GM19397 (cell line): ENCODE data around the gene ZBTB25.

ENCODE experiments used
- ATAC-seq: cut with Tn5 transposase; IDR thresholded peaks from one replicate; pipeline ENCODE4 v1.9.1; 2021; ENCODE audit warnings: mild to moderate bottlenecking, moderate library complexity; ENCODE audit not compliant: unreplicated experiment

ZBTB25 gene

DNA sequence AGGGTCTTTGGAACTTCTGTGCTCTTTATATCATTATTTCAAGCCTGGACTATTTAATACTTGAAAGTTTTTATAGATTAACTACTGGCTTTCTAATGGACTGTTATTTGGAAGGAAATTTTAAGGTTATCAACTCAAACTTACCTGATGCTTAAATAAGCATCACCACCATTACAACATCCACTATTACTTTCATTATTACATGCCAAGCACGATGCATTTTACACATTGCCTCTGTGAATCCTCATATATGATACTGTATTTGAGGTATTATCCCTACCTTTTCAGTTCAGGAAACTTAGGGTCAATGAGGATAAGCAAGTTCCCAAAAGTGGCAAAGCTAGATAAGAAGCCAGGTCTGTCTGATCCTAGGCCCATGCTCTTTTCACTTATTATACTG lies 13.3 kb upstream of the ZBTB25 start:
- ATAC-seq = no peak

DNA sequence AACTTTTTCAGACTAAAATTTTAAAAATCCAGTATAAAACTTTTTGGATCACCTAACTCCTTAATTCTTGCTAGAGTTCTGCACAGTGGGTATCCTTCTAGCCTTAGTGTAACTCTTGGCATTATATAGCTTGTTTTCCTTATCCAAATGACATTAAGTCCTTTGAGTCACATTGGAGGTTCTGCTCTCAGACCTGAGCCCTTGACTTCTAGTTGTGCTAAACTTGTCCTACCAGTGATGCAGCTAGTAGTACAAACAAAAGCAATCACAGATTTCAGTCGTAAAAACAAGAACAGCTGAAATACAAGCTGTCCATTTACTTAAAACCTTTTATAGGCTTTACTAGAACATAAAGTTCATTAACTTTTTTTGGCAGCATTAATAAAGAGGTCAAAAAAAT lies 11.4 kb upstream of the ZBTB25 start:
- no peak for ATAC-seq

DNA sequence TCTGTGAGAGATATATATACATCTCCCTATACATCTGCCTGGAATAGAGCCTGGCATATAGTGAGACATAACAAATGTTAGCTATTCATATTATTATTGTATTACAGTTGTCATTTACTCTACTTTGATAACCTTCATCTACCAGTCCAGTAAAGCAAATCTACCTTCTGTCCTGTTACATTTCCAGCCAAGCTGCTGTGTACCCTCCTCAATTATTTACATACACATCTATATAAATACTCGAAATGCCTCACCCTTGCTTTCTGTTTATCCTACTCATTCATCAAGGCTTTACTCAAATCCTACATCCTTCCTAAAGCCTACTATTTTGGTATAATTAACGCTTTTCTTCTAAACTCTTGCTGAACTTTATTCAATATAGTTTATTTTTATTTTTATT lies 9.6 kb upstream of the ZBTB25 start:
- ATAC-seq = no peak

DNA sequence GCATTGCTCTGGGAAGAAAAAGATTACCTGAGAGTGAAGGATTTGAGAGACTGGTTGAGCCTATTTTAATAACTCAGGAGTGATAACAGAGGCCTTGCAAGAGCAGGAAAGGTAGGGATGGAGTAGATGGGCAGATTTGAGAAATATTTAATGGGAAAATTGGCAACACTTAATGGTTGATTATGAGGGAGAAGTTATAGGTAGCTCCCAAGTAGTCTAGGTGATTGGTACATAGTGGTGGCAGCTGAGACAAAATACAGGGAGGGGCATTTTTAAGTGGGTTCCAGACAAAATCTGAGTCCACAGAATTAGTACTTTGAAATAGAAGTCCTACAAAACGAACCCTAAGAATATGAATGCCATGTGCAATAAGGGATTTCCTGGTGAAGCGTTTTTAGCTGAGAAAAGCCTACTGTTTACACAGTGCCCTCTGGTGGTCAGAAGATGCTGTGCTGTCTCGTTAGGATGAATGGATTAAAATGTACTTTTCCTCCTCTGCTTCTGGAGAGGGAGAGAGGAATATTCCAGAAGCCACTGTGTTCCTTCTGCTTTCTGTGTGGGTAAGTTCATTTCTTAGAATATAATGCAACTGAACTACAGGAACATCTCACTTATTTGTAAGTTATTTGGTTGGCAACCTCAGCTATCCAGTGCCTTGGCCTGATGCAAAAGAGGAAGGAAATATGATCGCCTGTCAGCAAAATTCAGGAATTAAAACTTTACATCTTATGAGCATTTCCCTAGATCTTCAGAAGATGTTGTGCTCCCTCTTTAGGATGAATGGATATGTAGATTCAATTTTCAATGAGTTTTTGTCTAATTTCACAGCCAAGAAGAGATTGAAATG lies 7.4 kb upstream of the ZBTB25 start:
- no peak for ATAC-seq

DNA sequence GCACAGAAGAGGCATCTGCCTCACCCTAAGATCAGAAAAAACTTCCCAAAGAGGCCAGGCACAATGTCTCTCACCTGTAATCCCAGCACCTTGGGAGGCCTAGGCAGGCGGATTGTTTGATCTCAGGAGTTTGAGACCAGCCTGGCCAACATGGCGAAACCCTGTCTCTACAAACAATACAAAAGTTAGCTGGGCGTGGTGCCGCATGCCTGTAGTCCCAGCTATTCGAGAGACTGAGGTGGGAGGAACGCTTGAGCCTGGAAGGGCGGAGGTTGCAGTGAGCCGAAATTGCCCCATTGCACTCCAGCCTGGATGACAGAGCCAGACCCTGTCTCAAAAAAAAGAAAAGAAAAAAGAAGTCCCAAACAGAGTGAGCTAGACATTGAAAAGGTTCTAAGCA lies 5.4 kb upstream of the ZBTB25 start:
- ATAC-seq = no peak

DNA sequence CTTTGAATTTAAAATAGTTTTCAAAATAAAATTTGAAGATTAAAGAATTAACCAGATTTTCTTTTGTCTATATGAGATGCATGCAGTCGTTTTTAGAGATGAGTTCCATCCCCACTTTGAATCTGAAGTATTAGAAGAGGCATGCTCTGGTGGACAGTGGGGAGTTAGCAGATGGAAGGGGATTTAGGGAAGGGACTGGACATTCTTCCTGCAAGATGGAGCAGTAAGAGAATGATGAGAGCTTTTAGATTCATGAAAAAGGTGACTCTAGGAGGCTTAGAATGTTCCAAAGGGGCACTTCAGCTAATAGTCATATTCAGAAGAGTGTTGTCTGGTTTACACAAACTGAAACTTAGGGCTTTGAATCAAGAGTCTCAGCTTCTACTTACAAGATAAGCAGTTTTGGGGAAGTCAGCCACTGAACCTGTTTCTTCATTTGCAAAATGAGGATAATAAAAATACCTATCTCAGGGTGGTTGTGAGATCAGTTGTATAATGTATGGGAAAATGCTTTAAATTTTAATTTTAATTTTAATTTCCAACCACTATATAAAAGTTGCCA lies 4.7 kb upstream of the ZBTB25 start:
- ATAC-seq = no peak

DNA sequence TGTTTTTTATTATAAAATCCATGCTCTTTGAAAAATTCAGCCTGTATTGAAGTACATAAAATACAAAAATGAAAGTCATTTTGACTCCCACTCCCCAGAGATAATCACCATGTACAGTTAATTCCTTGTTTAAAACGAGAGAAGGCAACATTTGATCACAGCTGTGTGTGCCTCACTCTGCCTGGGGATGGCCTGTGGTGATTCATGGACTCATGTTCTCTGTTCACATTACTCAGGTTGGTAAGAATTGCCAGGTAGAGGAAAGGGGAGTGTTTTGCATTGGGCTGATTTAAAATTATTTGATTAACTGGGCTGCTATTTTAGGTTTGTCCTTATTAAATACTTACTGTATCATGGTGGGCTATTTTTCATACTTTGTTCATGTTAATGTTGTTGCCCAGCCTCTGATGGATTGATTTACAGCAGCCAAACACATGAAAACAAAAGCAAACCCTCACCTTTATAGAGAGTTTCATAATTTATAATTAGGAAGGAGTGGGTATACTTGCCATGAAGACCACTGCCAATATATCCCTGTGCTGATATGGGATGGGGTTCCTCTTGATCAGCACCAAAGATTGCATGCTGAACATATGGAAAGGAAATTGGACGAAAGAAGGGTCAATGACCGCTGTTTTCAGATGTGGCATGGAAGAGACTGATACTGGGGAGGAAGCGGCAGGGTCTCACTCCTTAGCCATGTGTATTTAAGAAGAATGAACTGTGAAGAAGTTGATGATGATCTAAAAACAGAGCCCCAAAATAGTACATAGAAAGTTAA lies 3.9 kb upstream of the ZBTB25 start:
- no peak for ATAC-seq

DNA sequence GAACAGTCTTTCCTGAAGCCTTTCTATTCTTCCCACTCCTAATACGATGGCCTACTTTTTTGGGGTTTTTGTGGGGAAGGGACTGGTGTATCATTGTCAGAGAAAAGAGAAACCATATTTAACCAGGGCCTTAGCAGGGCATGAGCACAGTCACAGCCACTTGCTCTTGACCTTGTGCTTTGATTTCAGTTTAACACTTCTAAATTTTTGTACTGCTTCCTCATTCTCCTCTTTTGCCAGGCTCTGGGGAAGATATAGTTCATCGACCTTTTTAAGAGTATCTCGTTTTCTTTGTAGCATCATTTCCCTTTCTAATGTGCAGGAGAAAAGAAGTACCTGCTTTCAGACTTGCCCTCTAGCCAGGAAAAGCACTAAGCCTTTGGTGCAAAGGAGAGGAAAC lies 3.1 kb upstream of the ZBTB25 start:
- no peak for ATAC-seq

DNA sequence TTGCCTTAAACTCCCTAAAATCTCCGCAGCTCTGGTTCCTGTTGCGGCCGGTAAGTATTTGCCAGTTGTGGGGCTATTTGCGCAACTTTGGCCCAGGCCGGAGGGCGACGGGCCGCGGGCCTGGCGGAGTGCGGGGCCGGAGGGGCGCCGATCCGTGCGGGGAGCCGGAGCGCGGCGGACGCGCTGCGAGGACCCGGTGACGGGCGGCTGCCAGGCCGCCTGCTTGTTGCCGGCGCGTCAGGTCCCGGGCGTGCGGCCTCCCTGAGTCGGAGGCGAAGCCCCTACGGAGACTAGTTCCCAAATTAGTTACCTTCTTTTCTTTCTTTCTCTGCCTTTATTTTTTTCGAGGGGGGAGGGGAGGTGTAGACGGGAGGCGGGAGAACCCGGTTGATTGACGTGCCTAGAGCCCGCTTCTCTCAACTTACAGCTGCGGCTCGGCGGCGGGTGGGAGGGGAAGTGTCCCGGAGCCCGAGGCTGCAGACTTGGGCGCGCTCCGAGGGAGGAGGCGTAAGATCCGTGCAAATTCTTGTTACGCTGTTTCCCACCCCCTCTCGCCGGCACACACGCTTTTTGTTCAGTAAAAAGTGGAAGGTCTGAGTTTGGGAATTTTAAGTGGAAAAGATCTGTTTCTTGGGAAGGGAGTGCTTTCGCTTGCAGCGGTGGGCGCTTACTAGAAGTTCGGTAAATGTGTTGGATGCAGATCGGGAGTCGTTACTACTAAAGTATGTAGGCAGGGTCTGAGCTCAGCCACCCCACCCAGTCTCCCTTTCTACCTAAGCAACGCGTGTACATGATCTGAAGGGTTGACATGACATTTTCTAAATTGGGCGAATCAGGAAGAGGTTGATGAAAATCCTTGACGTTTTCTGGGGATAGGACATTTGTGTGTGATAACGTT lies 1.5 kb upstream of the ZBTB25 start:
- peak; percentile 29 for ATAC-seq

DNA sequence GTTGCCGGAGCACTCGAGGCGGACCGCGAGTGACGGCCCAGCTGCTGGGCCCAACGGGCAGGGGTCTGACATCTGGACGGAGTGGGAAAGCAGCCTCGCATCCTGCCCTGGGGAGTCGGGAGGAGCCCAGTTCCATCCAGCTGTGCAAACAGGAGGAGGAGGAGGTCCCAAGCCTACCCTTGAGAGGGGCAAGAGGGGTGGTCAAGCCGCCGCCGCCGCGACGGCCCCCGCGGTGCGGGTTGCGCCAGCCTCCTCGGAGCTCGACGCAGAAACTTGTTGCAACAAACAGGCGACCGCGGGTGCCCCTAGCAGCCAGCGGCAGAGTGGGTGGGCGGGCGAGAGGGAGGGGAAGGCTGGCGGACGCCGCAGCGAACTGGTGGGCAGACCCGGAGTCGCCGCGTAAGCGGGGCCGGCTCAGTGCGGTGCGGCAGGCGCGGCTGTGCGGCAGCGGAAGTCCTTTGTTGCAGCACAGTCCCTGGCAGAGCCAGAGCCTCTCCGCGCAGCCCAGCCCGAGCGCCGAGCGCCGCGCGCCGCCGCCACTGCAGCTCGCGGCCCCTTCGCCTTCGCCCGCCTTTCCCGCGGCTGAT lies 765 bp upstream of the ZBTB25 start, which contains the start of gene ZBTB1:
Gene ZBTB1, plus strand, starts transcription at position 461 of the 587 bp plus-strand sequence. CDS start 16,735 bp downstream, outside the sequence.
- ATAC-seq = peak; percentile 27

DNA sequence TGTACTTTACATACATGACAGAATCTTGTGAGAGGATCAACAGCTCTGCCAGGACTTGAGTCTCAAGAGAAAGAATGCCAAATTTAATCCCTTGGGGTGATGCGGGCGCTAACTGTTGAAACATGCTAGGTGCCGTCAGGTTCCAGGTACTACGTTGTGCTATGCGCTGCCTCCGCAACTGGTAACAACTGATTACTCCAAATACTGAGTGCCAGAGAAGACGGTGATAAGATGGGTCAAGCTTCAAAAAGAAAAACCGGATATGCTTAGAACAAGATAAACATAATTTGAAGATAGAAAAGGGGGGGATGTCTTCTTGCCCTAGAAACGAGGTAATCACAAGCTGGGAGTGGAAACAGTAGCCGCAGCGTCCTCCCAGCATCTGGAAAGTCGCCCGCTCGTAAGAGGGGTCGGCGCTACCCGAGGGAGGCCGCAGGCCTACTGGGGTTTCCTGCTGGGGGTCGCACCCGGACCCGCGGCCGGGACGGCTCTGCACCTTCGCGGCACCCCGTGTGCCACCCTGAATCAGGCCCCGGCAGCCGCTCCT lies 678 bp downstream of the ZBTB25 start:
- peak; percentile 6 for ATAC-seq

DNA sequence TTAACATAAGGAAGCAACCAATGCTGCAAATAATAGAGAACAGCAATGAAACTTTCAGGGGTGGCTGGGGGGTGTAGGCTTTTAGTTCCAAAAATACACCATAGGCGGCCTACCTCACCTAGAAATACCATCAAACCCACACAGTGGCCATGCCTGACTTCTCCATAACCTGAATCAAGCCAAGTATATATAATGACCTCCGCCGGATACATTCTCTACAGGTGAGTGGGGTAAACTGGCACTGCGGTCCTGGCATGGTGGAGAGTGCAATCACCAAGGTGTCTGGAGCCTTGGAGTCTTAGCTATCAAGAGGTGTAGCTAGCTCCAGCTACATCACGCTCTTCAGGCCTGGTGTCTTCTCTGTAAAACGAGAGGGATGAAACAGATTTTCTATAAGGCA lies 1.2 kb downstream of the ZBTB25 start:
- no peak for ATAC-seq

DNA sequence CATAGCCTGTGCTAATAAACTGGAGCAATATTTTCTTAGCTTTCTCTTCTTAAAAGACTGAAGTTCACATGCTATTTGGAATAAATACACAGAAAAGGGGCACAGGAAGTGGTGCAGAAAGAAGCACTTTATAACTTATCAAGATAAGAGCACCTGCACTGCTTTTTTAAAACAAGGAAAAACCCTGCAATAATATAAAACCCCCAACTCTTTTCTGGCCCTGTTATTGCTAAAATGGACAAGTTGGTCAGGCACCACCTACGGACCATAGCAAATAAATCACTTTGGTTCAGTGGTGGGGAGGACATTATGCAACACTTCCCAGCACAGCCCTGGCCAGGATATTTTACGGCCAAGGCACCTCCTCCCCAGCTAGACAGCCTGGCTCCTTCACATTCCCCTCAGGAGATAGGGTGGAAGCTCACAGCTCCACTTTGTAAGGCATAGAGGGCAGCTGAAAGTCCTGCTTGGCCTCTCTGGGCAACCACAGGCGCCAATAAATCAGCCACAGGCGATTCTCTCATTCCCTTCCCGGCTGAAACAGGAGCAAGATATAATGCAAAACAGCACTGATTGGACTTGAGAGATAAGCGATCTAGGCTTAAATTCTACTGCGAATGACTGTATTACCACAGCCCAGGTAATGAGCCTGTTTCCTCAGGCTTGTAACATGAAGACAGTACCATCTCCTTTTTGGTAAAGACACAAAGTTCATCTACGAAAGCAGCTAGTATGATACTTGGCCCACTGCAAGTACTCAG lies 2.0 kb downstream of the ZBTB25 start:
- no peak for ATAC-seq

DNA sequence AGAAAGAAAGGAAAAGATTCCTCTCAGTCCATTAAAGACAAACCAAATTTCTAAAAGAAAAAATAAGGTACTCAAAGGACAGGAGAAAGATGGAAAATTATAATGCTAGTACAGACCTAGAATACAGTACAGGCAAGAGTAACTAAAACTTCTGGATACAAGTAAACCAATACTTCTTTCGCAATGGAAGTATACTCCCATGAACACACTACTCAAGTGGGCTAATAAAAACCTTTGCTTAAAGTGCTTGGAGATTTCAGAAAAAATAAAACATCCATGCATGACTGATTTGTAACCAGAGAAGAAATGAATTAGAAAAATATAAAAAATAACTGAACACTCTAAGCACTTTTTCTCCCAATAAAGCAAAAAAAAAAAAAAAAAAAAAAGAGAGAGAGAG lies 3.5 kb downstream of the ZBTB25 start:
- no peak for ATAC-seq

DNA sequence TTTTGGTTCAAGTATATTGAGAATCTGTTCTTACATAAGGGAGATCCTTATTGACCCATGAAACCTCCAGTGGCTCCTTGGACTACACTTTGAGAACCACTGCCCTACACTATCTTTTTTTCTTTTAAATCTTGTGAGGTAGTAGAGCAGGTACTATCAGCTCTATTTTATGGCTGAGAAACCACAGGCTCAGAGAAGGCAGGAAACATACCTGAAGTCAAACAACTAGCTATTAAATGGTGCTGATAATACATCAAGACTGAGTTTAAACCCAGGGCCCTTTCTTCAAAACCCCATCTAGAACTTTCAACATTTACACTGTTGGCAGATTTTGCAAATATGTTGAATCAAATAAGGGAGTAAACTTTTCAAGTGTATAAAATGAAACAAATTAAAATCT lies 6.9 kb downstream of the ZBTB25 start:
- ATAC-seq = no peak

DNA sequence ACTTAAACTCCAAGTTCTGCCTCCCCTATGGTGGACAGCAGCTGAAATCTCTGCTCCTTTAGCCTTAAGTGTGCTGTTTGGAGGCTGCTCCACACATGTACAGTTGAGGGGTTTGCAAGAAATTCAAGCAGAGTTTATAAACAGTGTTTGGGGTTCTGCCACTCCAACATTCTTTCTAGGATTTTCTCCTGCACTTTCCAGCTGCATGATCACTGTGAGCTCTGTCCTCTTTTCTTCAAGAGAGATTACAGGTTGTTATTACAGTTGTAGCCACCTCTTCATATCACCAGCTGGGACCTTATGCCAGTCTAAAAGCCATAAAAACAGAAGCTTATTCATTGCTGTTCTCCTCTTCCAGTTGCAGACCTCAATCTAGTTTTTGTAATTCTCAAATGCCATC lies 8.4 kb downstream of the ZBTB25 start:
- ATAC-seq = no peak

DNA sequence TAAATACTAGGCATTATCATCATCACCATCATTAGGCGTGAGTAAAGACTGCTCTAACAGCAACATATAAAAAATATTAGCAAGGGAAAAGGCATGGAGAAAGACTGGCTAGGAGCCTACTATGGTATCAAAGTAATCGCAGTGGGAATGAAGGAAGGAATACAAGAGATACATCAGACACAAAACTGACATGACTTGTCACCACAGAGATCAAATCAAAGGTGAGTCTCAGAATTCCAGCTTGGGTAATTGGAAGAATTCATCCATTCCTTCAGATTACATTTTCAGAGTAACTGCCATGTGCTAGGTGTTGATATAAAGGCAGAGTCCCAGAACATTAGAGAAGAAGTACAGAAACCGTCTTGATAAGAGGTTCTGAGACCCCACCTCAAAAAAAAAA lies 10.2 kb downstream of the ZBTB25 start:
- no peak for ATAC-seq

DNA sequence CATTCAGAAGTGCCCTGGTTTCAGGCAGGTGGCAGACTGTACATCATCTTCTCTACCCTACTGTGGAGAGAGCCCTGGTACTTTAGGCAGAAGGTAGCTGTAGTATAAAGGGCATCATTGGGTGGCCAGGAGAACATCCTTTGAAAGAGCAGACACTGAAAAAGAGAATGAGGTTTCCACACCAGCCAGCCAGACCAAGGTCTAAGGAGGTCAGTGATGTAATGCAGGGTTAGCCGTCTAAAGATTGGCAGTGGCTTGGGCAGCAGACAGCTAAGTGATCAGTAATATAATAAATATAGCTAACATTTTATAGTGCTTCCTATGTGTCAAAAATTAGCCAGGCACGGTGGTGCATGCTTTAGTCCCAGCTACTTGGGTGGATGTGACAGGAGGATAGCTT lies 12.0 kb downstream of the ZBTB25 start:
- ATAC-seq = no peak

DNA sequence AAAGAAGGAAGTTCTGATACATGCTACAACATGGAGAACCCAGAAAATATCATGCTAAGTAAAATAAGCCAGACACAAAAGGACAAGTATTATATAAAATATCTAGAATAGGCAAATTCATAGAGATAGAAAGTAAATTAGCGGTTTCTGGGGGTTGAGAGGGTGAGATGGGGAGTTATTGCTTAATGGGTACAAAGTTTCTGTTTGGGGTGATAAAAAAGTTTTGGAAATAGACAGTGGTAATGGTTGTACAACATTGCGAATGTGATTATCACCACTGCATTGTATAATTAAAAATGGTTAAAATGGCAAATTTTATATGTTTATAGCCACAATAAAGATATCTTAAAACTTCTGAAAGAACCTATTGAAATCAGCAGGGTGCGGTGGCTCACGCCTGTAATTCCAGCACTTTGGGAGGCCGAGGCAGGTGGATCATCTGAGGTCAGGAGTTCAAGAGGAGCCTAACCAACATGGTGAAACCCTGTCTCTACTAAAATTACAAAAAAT lies 15.0 kb downstream of the ZBTB25 start:
- ATAC-seq = no peak
